ENCODE results near the gene RGMA. TPM values are rescaled to one million over a fixed set of nuclear protein-coding genes. Genes with fewer than 3 reads are reported as not detected.
"Not testable (repeated sequence)": the region's sequence is repeated elsewhere in the genome, so short reads cannot be mapped to it uniquely, and the experiment has no call there.

Gene RGMA
- total and polyA plus RNA-seq, 5 donors: 9.2 to 16.4 (median 12.1) TPM

DNA sequence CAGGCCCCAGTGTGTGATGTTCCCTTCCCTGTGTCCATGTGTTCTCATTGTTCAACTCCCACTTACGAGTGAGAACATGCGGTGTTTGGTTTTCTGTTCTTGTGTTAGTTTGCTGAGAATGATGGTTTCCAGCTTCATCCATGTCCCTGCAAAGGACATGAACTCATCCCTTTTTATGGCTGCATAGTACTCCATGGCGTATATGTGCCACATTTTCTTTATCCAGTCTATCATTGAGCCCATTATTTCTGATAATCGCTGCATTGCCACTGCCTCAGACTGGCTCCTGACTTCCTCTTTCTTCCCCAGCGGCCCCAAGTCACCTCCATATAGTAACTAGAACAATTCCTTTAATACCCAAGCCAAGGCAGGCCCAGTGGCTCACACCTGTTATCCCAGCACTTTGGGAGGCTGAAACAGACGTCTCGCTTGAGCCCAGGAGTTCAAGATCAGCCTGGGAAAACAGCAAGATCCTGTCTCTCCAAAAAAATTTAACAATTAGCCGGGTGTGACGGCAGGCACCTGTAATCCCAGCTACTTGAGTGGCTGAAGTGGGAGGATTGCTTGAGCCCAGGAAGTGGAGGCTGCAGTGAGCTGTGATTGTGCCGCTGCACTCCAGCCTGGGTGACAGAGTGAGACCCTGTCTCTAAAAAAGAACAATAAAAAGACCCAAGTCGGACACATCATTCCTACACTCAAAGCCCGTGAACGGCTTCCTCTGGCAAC, 49.3 kb downstream of the RGMA start:
- not testable (repeated sequence) for H3K27me3 ChIP-seq (ENCODE audit: control insufficient read depth, insufficient read depth); H3K4me3 ChIP-seq (ENCODE audit: low read length); H3K27ac ChIP-seq (ENCODE audit: low read length); H3K4me1 ChIP-seq (ENCODE audit: control insufficient read depth, insufficient read depth, low read length); H3K9me3 ChIP-seq (ENCODE audit: control insufficient read depth, low read length); ATAC-seq
- peak in 2 of 3 donors; percentile 2 to 3 for DNase-seq
- intact Hi-C loops (cut with DNase I): loop anchor here in 3 of 4 donors (5.0 to 10.0 kb wide), 3 partner anchors 48 to 1085 kb away; partner anchors contain the start of gene RGMA (in 1 of the 3)
- 94% methylated on average over 13 of the region's 13 CpGs for WGBS

DNA sequence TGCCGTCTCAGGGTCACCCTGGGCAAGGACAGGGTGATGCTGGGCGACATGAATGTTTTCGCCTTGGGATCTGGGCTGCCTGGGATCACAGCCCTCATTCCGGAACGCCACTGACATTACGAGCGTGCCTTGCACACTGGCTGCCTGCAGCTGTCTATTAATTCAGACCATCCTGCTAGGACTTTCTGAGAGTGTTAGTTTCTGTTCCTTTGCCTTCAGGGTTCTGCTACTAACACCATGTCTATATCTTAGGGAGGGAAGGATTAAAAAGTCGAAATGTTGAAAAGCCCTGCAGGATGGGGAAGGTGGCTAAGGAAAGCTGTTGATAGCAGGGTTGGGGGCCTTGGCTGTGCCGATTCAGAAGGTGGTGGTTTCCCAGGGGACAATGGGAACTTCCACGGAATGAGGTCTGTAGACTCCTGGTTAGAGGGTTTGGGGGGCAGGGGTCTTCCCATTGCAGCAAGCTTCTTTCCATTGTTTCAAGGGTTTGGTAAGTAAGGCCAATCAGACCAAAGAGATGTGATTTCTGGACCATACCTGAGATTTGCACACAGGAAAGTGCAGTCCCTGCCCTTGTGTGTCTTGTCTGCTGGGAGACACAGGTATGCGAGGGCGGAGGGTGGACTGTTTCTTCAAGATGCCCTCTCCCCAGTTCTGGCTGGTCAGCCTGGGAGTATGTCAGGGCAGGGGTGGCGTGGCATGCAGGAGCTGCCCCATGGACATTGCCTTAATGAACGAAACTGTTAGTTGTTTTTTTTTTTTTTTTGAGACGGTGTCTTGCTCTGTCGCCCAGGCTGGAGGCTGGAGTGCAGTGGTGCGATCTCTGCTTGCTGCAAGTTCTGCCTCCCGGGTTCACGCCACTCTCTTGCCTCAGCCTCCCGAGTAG, 50.9 kb downstream of the RGMA start:
- H3K27me3 ChIP-seq (ENCODE audit: control insufficient read depth, insufficient read depth): no peaks in the 10 kb centered on the region
- ATAC-seq (no peak), DNase-seq (peak in 2 of 3 donors; percentile 11 to 22)
- H3K9me3 ChIP-seq (ENCODE audit: control insufficient read depth, low read length): no peaks in the 10 kb centered on the region
- 73% methylated on average over 20 of the region's 20 CpGs for WGBS
- H3K27ac ChIP-seq (ENCODE audit: low read length): no peak overlapping the region
- intact Hi-C loops (cut with DNase I): loop anchor here in 3 of 4 donors (5.0 to 10.0 kb wide), 3 partner anchors 49 to 1087 kb away; partner anchors contain the start of gene RGMA (in 1 of the 3)
- no peak overlapping the region for H3K4me3 ChIP-seq (ENCODE audit: low read length)
- no peaks in the 10 kb centered on the region for H3K4me1 ChIP-seq (ENCODE audit: control insufficient read depth, insufficient read depth, low read length)

DNA sequence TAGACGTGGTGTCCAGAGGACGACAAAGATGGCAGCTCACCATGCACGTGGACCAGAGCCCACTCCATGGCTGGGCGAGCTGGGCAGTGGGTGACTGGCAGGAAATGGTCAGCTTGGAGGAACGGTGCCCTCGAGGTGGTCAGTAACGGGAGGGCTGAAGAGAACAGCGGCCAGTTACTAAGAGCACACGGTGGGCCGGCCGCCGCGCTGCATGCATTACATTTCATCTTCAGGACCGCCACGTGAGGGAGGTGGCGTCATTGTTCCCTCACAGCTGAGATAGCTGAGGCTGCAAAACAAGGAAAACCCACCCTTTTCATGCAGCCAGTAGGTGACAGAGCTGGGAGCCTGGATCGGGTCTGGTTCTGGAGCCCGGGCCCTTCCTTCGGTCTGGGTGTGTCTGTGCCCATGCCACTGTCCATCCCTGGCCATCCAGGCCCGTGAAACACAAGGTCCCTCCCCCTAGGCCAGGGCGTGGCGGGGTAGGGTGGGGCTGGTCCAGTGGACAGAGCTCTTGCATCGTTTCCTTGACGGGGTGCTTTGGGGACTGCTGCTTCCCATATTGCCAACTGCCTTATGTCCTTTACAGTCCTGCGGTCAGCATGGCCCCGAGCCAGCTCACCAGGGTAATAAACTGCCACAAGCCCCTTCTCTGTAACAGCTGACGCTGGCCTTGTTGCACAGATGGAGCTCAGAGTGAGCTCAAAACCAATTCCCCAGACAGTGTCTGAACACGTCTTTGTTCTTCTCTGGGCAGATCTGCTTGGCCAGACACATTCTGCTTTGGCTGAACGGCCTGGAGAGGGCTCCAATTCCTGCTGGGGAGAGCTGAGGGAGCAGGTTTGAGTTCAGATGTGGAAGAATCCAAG, 51.8 kb downstream of the RGMA start:
- no peak overlapping the region for H3K27ac ChIP-seq (ENCODE audit: low read length)
- WGBS: 76% methylated on average over 29 of the region's 29 CpGs
- DNase-seq: peak; percentile 79 to 90 (median 86)
- intact Hi-C loops (cut with DNase I): loop anchor here in 3 of 4 donors (5.0 to 10.0 kb wide), 3 partner anchors 50 to 1088 kb away; partner anchors contain the start of gene RGMA (in 1 of the 3)
- H3K27me3 ChIP-seq (ENCODE audit: control insufficient read depth, insufficient read depth): no peaks in the 10 kb centered on the region
- H3K4me3 ChIP-seq (ENCODE audit: low read length): no peak overlapping the region
- H3K4me1 ChIP-seq (ENCODE audit: control insufficient read depth, insufficient read depth, low read length): no peaks in the 10 kb centered on the region
- H3K9me3 ChIP-seq (ENCODE audit: control insufficient read depth, low read length): no peaks in the 10 kb centered on the region
- peak; percentile 82 to 83 for ATAC-seq

DNA sequence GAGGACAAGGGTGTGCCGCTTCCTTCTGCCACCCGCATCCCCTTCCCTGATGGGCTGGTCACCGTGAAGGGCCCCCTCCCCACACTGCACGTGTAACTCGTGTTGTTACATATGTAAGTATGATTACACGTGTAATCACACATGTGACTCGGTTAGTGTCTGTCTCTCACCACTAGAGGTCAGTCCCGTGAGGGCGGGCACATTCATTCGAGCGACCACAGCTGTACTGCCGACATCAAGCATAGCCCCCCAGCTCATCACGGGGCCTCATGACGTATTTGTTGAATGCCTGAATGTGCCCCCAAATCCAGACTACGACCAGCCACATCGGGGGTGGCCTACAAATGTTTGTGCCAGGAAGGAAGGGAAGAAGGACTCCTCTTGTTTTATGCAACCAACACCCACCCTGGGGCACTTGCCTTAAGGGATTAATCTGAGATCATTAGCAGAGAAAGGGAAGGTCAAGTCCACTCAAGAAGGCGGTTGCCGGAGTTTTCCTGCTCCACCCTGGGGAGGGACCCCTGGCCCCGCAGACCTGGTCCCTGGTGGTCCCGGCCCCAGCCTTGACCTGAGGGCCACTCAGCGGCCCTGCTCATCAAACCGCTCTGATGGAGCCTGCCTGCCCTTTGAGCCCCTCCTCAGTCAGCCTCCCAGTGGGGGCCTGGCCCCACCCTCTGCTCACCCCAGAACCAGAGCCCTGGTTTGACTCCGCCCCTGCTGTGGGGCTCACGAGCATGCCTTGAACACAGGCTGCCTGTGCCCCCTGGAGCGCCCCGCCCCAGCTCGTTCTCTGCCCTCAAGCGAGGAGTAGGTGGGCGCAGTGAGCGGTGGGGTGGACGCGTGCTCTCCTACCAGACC, 52.8 kb downstream of the RGMA start:
- 63% methylated on average over 32 of the region's 32 CpGs for WGBS
- Histone ChIP-seq H3K27ac (ENCODE audit: low read length) (no peak overlapping the region), H3K4me1 (ENCODE audit: control insufficient read depth, insufficient read depth, low read length) (no peaks in the 10 kb centered on the region), H3K27me3 (ENCODE audit: control insufficient read depth, insufficient read depth) (no peaks in the 10 kb centered on the region), H3K4me3 (ENCODE audit: low read length) (no peak overlapping the region), H3K9me3 (ENCODE audit: control insufficient read depth, low read length) (no peaks in the 10 kb centered on the region)
- ATAC-seq (peak; percentile 10 to 22), DNase-seq (peak in 2 of 3 donors; percentile 39 to 77)
- intact Hi-C loops (cut with DNase I): loop anchor here in 3 of 4 donors (5.0 to 10.0 kb wide), 3 partner anchors 51 to 1089 kb away; partner anchors contain the start of gene RGMA (in 1 of the 3)

DNA sequence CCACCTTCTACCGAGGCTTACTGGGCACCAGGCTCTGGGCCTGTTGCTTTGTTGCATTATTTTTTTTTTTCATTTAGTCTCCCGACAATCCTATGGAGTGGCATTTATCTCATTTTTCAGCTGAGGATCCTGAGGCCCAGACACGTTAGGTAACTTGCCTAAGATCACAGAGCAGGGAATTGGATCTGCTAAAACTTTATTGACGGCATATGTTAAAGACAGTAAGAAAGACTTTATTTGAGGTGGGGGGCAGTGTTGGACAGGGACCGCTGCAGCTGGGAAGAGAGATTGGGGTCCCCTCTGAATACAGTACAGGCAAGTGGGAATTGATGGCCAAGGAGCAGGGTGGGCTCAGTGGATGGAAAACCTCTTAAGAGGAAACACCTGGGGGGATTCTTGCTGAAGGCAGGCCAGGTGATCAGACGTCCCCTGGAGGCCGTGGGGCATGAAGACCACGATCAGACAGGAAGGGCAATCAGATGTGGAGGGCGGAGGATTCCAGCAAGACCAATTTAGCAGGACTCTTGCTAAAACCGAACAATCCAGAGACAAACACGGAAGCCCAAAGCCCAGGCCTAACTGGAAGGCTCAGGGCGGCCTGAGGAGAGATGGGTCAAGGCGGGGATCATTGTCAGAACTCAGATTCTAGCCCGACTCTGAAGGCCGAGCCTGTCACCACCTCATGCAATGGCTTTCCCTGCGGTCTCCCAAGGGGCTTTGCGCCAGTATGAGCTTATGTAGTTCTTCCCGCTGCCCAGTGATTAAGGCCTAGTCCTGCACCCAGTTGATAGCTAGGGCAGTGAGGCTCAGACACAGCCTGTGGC, 53.7 kb downstream of the RGMA start:
- no peak overlapping the region for H3K27ac ChIP-seq (ENCODE audit: low read length)
- no peak overlapping the region for H3K4me3 ChIP-seq (ENCODE audit: low read length)
- ATAC-seq (no peak), DNase-seq (no peak)
- no peaks in the 10 kb centered on the region for H3K27me3 ChIP-seq (ENCODE audit: control insufficient read depth, insufficient read depth)
- intact Hi-C loops (cut with DNase I): loop anchor here in 3 of 4 donors (5.0 to 10.0 kb wide), 3 partner anchors 52 to 1089 kb away; partner anchors contain the start of gene RGMA (in 1 of the 3)
- H3K4me1 ChIP-seq (ENCODE audit: control insufficient read depth, insufficient read depth, low read length): peaks cover 2% of the 10 kb centered on the region
- no peaks in the 10 kb centered on the region for H3K9me3 ChIP-seq (ENCODE audit: control insufficient read depth, low read length)
- WGBS: 88% methylated on average over 18 of the region's 18 CpGs

DNA sequence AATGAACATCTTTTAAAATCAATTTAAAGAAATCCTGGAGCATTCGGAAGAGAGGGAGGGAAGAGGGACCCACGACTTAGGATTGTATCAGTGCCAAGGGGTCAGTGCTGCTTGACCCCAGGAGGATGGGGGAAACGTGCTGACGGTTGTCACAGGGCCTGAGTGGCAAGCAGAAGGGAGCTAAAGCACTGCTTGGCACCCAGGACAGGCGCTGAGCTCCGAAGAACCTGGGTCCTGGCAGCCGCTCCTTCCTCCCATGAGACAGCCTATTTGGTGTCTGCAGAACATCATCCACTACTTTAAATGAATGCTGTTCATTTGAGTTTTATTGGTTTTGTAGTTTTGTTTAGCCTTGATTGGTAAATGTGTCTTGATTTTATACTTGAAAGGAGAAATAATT, 54.5 kb downstream of the RGMA start:
- WGBS: 72% methylated on average over 7 of the region's 7 CpGs
- no peak overlapping the region for H3K4me3 ChIP-seq (ENCODE audit: low read length)
- intact Hi-C loops (cut with DNase I): loop anchor here (5.0 to 10.0 kb wide), 3 partner anchors 940 to 1090 kb away; no protein-coding TSS in a partner anchor
- no peaks in the 10 kb centered on the region for H3K27me3 ChIP-seq (ENCODE audit: control insufficient read depth, insufficient read depth)
- H3K27ac ChIP-seq (ENCODE audit: low read length): no peak overlapping the region
- H3K4me1 ChIP-seq (ENCODE audit: control insufficient read depth, insufficient read depth, low read length): peaks cover 3% of the 10 kb centered on the region
- ATAC-seq: no peak
- H3K9me3 ChIP-seq (ENCODE audit: control insufficient read depth, low read length): no peaks in the 10 kb centered on the region
- DNase-seq: peak in 1 of 3 donors; percentile 34

- Histone ChIP-seq H3K27ac (ENCODE audit: low read length) (no peak overlapping the region), H3K27me3 (ENCODE audit: control insufficient read depth, insufficient read depth) (no peaks in the 10 kb centered on the region), H3K4me1 (ENCODE audit: control insufficient read depth, insufficient read depth, low read length) (peaks cover 6% of the 10 kb centered on the region), H3K9me3 (ENCODE audit: control insufficient read depth, low read length) (no peaks in the 10 kb centered on the region), H3K4me3 (ENCODE audit: low read length) (no peak overlapping the region)
- WGBS: 89% methylated on average over 14 of the region's 14 CpGs
- ATAC-seq (no peak), DNase-seq (peak in 1 of 3 donors; percentile 38)
- intact Hi-C loops (cut with DNase I): loop anchor here (5.0 to 10.0 kb wide), 3 partner anchors 941 to 1091 kb away; no protein-coding TSS in a partner anchor
Measured at GRCh38 chr15:93033434-93034045, 55.5 kb downstream of the RGMA start.

- not testable (repeated sequence) for ATAC-seq
- intact Hi-C loops (cut with DNase I): loop anchor here (5.0 to 10.0 kb wide), 3 partner anchors 942 to 1092 kb away; no protein-coding TSS in a partner anchor
Measured at GRCh38 chr15:93032515-93033206, 56.4 kb downstream of the RGMA start.

More at GRCh38 chr15:93032515-93033206, 56.4 kb downstream of the RGMA start:
- peak in 1 of 3 donors; percentile 26 for DNase-seq
- not testable (repeated sequence) for H3K4me3 ChIP-seq (ENCODE audit: low read length); H3K9me3 ChIP-seq (ENCODE audit: control insufficient read depth, low read length); H3K27ac ChIP-seq (ENCODE audit: low read length); H3K27me3 ChIP-seq (ENCODE audit: control insufficient read depth, insufficient read depth)
- peaks cover 13% of the 10 kb centered on the region for H3K4me1 ChIP-seq (ENCODE audit: control insufficient read depth, insufficient read depth, low read length)
- WGBS: 88% methylated on average over 21 of the region's 21 CpGs

All from right cardiac atrium (tissue), 5 donors.